PFSK-1 (cell line): ENCODE data around the gene FOXO3.

Experiments
- POLR2AphosphoS5 ChIP-seq: IDR thresholded peaks from 2 replicates; pipeline ENCODE4 v1.6.1; 2012; ENCODE audit warnings: low read depth, mild to moderate bottlenecking, control low read depth, low read length, moderate library complexity
- TAF1 ChIP-seq: IDR thresholded peaks from 2 replicates; pipeline ENCODE4 v1.6.1; 2012; ENCODE audit warnings: low read length, control low read depth, borderline replicate concordance; ENCODE audit not compliant: insufficient read depth
- TF ChIP-seq, protein P1 (sequence below), 2 experiments: IDR thresholded peaks; 2 replicates each; pipeline versions ENCODE4 v1.6.1 to v1.8.0; 2011 to 2012; ENCODE audit warnings: low read depth in 2 of 2, low read length in 2 of 2, control low read depth in 1 of 2, inconsistent platforms in 1 of 2, mild to moderate bottlenecking in 1 of 2, moderate library complexity in 1 of 2; ENCODE audit not compliant: insufficient read depth in 1 of 2

DNA sequence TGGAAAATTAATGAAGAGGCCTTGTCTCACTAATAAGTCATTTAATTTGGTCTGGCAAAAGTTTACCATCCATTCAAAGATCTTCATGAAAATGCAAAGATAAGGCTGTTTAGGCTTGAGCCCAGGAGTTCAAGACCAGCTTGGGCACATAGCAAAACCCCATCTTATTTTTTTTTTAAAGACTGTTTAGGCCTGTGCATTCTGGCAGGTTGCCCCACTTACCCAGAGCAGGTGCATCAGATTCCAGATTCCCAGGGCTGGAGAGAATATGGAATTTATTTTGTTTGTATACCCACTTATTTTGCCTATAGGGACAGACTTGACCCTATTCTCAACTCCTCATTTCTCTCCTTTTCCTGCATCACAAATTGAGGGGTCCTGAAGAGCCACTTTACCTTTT is 5.7 kb downstream of the FOXO3 start:
- TF ChIP-seq, protein P1, sequence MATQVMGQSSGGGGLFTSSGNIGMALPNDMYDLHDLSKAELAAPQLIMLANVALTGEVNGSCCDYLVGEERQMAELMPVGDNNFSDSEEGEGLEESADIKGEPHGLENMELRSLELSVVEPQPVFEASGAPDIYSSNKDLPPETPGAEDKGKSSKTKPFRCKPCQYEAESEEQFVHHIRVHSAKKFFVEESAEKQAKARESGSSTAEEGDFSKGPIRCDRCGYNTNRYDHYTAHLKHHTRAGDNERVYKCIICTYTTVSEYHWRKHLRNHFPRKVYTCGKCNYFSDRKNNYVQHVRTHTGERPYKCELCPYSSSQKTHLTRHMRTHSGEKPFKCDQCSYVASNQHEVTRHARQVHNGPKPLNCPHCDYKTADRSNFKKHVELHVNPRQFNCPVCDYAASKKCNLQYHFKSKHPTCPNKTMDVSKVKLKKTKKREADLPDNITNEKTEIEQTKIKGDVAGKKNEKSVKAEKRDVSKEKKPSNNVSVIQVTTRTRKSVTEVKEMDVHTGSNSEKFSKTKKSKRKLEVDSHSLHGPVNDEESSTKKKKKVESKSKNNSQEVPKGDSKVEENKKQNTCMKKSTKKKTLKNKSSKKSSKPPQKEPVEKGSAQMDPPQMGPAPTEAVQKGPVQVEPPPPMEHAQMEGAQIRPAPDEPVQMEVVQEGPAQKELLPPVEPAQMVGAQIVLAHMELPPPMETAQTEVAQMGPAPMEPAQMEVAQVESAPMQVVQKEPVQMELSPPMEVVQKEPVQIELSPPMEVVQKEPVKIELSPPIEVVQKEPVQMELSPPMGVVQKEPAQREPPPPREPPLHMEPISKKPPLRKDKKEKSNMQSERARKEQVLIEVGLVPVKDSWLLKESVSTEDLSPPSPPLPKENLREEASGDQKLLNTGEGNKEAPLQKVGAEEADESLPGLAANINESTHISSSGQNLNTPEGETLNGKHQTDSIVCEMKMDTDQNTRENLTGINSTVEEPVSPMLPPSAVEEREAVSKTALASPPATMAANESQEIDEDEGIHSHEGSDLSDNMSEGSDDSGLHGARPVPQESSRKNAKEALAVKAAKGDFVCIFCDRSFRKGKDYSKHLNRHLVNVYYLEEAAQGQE (IDR thresholded peaks at IDR 0.05; ENCODE audit: insufficient read depth in 1 of 2, low read depth in 2 of 2, low read length in 2 of 2), result no peak
- no peak for TF ChIP-seq TAF1
- TF ChIP-seq POLR2AphosphoS5, result no peak
